SU-DHL-6 (cell line): Measurements from ENCODE around the gene TBL1X.

Source experiments
- EZH2phosphoT487 ChIP-seq: fragments of 200-600 bp; sonication (generic), shearing (Covaris generic); conservative IDR thresholded peaks from 2 replicates; pipeline ENCODE4 v1.6.1; 2018; ENCODE audit warnings: mild to moderate bottlenecking, antibody characterized with exemption, low read length, moderate library complexity, mixed read lengths
- TF ChIP-seq, protein P1 (sequence below): fragments of 200-600 bp; sonication (generic); IDR thresholded peaks from one replicate; pipeline ENCODE4 v1.5.1; 2017; ENCODE audit warnings: antibody characterized with exemption, mild to moderate bottlenecking, low read length, moderate library complexity; ENCODE audit not compliant: insufficient read depth, poor library complexity, severe bottlenecking

DNA sequence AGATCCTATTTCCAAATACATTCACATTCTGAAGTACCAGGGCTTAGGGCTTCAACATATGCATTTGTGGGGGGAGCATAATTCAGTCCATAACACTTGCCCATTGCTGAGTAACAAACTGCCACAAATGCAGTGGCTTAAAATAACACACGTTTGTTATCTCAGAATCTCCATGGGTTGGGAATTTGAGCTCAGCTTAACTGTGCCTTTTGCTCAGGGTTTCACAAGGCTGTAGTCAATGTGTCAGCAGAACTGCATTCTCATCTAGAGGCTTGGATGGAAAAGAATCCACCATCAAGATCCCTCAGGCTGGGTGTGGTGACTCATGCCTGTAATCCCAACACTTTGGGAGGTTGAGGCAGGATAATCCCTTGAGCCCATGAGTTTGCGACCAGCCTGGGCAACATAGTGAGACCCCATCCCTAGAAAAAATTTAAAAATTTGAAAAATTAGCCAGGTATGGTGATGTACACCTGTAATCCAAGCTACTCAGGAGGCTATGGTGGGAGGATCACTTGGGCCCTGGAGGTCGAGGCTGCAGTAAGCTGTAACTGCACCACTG is 25.8 kb upstream of the TBL1X start:
- TF ChIP-seq, protein P1, sequence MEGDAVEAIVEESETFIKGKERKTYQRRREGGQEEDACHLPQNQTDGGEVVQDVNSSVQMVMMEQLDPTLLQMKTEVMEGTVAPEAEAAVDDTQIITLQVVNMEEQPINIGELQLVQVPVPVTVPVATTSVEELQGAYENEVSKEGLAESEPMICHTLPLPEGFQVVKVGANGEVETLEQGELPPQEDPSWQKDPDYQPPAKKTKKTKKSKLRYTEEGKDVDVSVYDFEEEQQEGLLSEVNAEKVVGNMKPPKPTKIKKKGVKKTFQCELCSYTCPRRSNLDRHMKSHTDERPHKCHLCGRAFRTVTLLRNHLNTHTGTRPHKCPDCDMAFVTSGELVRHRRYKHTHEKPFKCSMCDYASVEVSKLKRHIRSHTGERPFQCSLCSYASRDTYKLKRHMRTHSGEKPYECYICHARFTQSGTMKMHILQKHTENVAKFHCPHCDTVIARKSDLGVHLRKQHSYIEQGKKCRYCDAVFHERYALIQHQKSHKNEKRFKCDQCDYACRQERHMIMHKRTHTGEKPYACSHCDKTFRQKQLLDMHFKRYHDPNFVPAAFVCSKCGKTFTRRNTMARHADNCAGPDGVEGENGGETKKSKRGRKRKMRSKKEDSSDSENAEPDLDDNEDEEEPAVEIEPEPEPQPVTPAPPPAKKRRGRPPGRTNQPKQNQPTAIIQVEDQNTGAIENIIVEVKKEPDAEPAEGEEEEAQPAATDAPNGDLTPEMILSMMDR, result no peak
- no peak for TF ChIP-seq EZH2phosphoT487
